Activated CD8-positive, alpha-beta T cell treated with anti-CD3 and anti-CD28 coated beads for 36 hours (primary cell): ENCODE data around the gene PIWIL4. TPM values are rescaled to one million over a fixed set of nuclear protein-coding genes. Genes with fewer than 3 reads are reported as not detected.

Experiments used
- ATAC-seq: fragments of 200-7000 bp; cut with Tn5 transposase; one replicate; pipeline ENCODE4 v1.10.0; 2021; ENCODE audit warnings: mild to moderate bottlenecking, moderate library complexity
- CTCF ChIA-PET: fragments of 350-600 bp; sonication (Branson Sonifier 250); formaldehyde crosslinking; loops from one replicate; lab custom pipeline; 2021; ENCODE audit warnings: antibody characterized with exemption; lab: Charles Lee
- POLR2A ChIA-PET: fragments of 350-600 bp; sonication (Branson Sonifier 250); formaldehyde crosslinking; loops from one replicate; lab custom pipeline; 2021; ENCODE audit warnings: antibody characterized with exemption; lab: Charles Lee
- DNase-seq: peaks from one replicate; pipeline ENCODE4 v3.0.0-alpha.2; 2020
- H3K27ac Mint-ChIP-seq: one replicate; pipeline ENCODE4 v1.8.0; 2021; ENCODE audit warnings: mild to moderate bottlenecking, mixed read lengths
- H3K27me3 Mint-ChIP-seq: one replicate; pipeline ENCODE4 v1.8.0; 2021; ENCODE audit warnings: mixed read lengths
- H3K36me3 Mint-ChIP-seq: one replicate; pipeline ENCODE4 v1.8.0; 2021; ENCODE audit warnings: low read depth, mixed read lengths
- H3K4me1 Mint-ChIP-seq: one replicate; pipeline ENCODE4 v1.8.0; 2021; ENCODE audit warnings: low read depth, mixed read lengths
- H3K4me3 Mint-ChIP-seq: one replicate; pipeline ENCODE4 v1.8.0; 2021; ENCODE audit warnings: mild to moderate bottlenecking, moderate library complexity, mixed read lengths
- H3K9me3 Mint-ChIP-seq: one replicate; pipeline ENCODE4 v1.8.0; 2021; ENCODE audit warnings: mixed read lengths
- CTCF ChIP-seq: fragments of 200-600 bp; IDR thresholded peaks from one replicate; pipeline ENCODE4 v1.8.0; 2022; ENCODE audit warnings: antibody characterized with exemption, mild to moderate bottlenecking
- intact Hi-C: fragments of 100-400 bp; cut with micrococcal nuclease; formaldehyde crosslinking; loops from one replicate; pipeline ENCODE4 v1.10.0; 2022
- total RNA-seq, 2 experiments: library from RNA; stranded (reverse); gene quantifications; one replicate each; pipeline ENCODE4 v1.2.3, GENCODE V29; 2021

The PIWIL4 gene
- total RNA-seq, 2 experiments from 2014 or later: 0.36 to 0.50 TPM

- H3K27me3 Mint-ChIP-seq: no peaks in the 10 kb centered on the region
- ChIA-PET CTCF (interaction anchor here (1.1 kb wide), 1 partner anchor 30 kb away, joined by 3 read pairs; no protein-coding TSS in a partner anchor), POLR2A (no interaction called here)
- no peak for DNase-seq
- TF ChIP-seq CTCF: no peak
- H3K36me3 Mint-ChIP-seq: no peaks in the 10 kb centered on the region
- no peaks in the 10 kb centered on the region for H3K9me3 Mint-ChIP-seq
- no peak overlapping the region for H3K27ac Mint-ChIP-seq
- intact Hi-C loops: no loop called here
- ATAC-seq: no peak
- no peak overlapping the region for H3K4me3 Mint-ChIP-seq
- no peaks in the 10 kb centered on the region for H3K4me1 Mint-ChIP-seq
Measured at GRCh38 chr11:94654201-94654600, 87.0 kb downstream of the PIWIL4 start.

DNA sequence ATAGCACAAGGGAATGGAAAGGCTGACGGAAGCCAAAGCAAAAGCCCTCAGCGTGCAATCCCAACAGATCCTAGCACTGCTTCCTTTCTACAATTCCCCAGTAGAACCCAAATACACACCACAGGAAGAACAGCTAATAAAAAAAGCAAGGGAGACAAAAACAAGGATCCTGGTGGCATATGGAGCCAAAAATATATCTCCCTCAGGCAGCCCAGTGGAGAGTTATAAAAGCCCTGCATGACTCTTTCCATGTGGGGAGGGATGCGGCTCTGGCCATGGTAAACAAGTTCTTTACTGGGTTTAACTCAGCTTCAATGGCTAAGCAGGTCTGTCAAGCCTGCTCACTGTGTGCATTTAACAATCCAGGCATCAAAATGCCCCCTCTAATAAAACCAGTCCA, 88.1 kb downstream of the PIWIL4 start:
- DNase-seq (no peak), ATAC-seq (no peak)
- no peaks in the 10 kb centered on the region for H3K4me1 Mint-ChIP-seq
- intact Hi-C loops: no loop called here
- no peak overlapping the region for H3K4me3 Mint-ChIP-seq
- TF ChIP-seq CTCF: no peak
- CTCF ChIA-PET: interaction anchor here (1.1 kb wide), 1 partner anchor 31 kb away, joined by 3 read pairs; no protein-coding TSS in a partner anchor
- H3K9me3 Mint-ChIP-seq: no peaks in the 10 kb centered on the region
- POLR2A ChIA-PET: no interaction called here
- H3K27ac Mint-ChIP-seq: no peak overlapping the region
- H3K27me3 Mint-ChIP-seq: no peaks in the 10 kb centered on the region
- no peaks in the 10 kb centered on the region for H3K36me3 Mint-ChIP-seq

- DNase-seq: no peak
- CTCF ChIA-PET: no interaction called here
- H3K27me3 Mint-ChIP-seq: no peaks in the 10 kb centered on the region
- H3K4me1 Mint-ChIP-seq: no peaks in the 10 kb centered on the region
- intact Hi-C loops: no loop called here
- TF ChIP-seq CTCF: no peak
- H3K9me3 Mint-ChIP-seq: no peaks in the 10 kb centered on the region
- no peak overlapping the region for H3K27ac Mint-ChIP-seq
- H3K4me3 Mint-ChIP-seq: no peak overlapping the region
- POLR2A ChIA-PET: no interaction called here
- H3K36me3 Mint-ChIP-seq: no peaks in the 10 kb centered on the region
- ATAC-seq: no peak
Measured at GRCh38 chr11:94655956-94656355, 88.8 kb downstream of the PIWIL4 start.

DNA sequence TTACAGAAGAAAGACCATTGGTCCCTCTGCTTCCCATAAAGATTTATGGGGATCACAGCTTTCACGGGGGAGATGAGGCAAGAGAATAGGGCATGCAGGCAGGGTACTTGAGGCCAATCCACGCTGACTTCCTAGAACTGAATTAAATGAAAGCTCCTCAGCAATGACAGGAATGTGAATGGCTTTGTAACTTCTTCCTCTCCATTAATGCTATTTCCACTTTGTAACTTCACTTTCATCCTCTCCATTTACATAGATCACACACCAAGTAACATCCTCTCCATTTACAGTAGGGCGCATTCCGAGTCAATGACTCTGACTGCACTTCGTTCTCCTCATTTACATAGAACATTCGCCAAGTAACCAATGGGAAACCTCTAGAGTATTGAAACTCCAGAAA, 89.8 kb downstream of the PIWIL4 start:
- no peaks in the 10 kb centered on the region for H3K4me1 Mint-ChIP-seq
- intact Hi-C loops: no loop called here
- ChIA-PET CTCF (no interaction called here), POLR2A (no interaction called here)
- H3K27ac Mint-ChIP-seq: no peak overlapping the region
- no peak for TF ChIP-seq CTCF
- peaks cover 4% of the 10 kb centered on the region for H3K27me3 Mint-ChIP-seq
- no peaks in the 10 kb centered on the region for H3K36me3 Mint-ChIP-seq
- DNase-seq (no peak), ATAC-seq (no peak)
- no peak overlapping the region for H3K4me3 Mint-ChIP-seq
- H3K9me3 Mint-ChIP-seq: no peaks in the 10 kb centered on the region

- CTCF ChIA-PET: no interaction called here
- Mint-ChIP-seq H3K9me3 (no peaks in the 10 kb centered on the region), H3K27me3 (peaks cover 4% of the 10 kb centered on the region), H3K36me3 (no peaks in the 10 kb centered on the region), H3K27ac (no peak overlapping the region), H3K4me1 (no peaks in the 10 kb centered on the region), H3K4me3 (no peak overlapping the region)
- POLR2A ChIA-PET: no interaction called here
- TF ChIP-seq CTCF: no peak
- no peak for DNase-seq
- no peak for ATAC-seq
- intact Hi-C loops: no loop called here
Measured at GRCh38 chr11:94657629-94658028, 90.5 kb downstream of the PIWIL4 start.
